Caki2 (cell line): ENCODE results near the gene SMYD3. TPM values are rescaled to one million over a fixed set of nuclear protein-coding genes. Genes with fewer than 3 reads are reported as not detected.

Source experiments
- DNase-seq: peaks from one replicate; pipeline ENCODE4 v3.0.0-alpha.2; 2015; ENCODE audit warnings: low read depth
- in situ Hi-C: cut with HindIII; loops from 2 replicates; pipeline ENCODE4 v1.10.0; 2016; ENCODE audit warnings: low sequenced_read_pairs, low pct_unique_long_range_greater_than_20kb, mixed read lengths
- total RNA-seq: library from RNA; depleted of rRNA; stranded (reverse); fragments of >200 nt; shearing (Covaris generic); gene quantifications from 2 replicates; pipeline ENCODE4 v1.2.3, GENCODE V29; 2014; ENCODE audit warnings: low replicate concordance

The SMYD3 gene
- total RNA-seq, 1 experiment from 2014 or later = 47.7 TPM

GRCh38 chr1:246279402-246279801 is 227.7 kb downstream of the SMYD3 start:
- in situ Hi-C loops = no loop called here
- no peak for DNase-seq

GRCh38 chr1:246278371-246278770 is 228.7 kb downstream of the SMYD3 start:
- in situ Hi-C loops = no loop called here
- no peak for DNase-seq

- in situ Hi-C loops = no loop called here
- DNase-seq = no peak
These were observed 232.0 kb downstream of the SMYD3 start for GRCh38 chr1:246275036-246275435.

GRCh38 chr1:246274186-246274585 is 232.9 kb downstream of the SMYD3 start:
- in situ Hi-C loops = no loop called here
- no peak for DNase-seq

GRCh38 chr1:246271516-246271915 is 235.6 kb downstream of the SMYD3 start:
- in situ Hi-C loops = no loop called here
- DNase-seq = no peak

GRCh38 chr1:246270236-246270635 is 236.8 kb downstream of the SMYD3 start:
- in situ Hi-C loops = no loop called here
- DNase-seq = no peak

GRCh38 chr1:246269466-246269865 is 237.6 kb downstream of the SMYD3 start:
- DNase-seq = no peak
- in situ Hi-C loops = no loop called here

GRCh38 chr1:246267896-246268295 is 239.2 kb downstream of the SMYD3 start:
- no peak for DNase-seq
- in situ Hi-C loops = no loop called here

GRCh38 chr1:246267426-246267825 is 239.7 kb downstream of the SMYD3 start:
- in situ Hi-C loops = no loop called here
- no peak for DNase-seq

- DNase-seq = no peak
- in situ Hi-C loops = no loop called here
These were observed 241.6 kb downstream of the SMYD3 start for GRCh38 chr1:246265481-246265880.

- in situ Hi-C loops = no loop called here
- no peak for DNase-seq
These were observed 244.8 kb downstream of the SMYD3 start for GRCh38 chr1:246262281-246262680.

- in situ Hi-C loops = no loop called here
- no peak for DNase-seq
These were observed 245.4 kb downstream of the SMYD3 start for GRCh38 chr1:246261639-246262038.

- in situ Hi-C loops = no loop called here
- no peak for DNase-seq
These were observed 248.8 kb downstream of the SMYD3 start for GRCh38 chr1:246258250-246258649.

GRCh38 chr1:246255773-246256172 is 251.3 kb downstream of the SMYD3 start:
- no peak for DNase-seq
- in situ Hi-C loops = no loop called here

- in situ Hi-C loops = no loop called here
- no peak for DNase-seq
These were observed 252.2 kb downstream of the SMYD3 start for GRCh38 chr1:246254854-246255253.

- DNase-seq = no peak
- in situ Hi-C loops = no loop called here
These were observed 260.6 kb downstream of the SMYD3 start for GRCh38 chr1:246246430-246246829.

GRCh38 chr1:246245541-246245940 is 261.5 kb downstream of the SMYD3 start:
- no peak for DNase-seq
- in situ Hi-C loops = no loop called here

- in situ Hi-C loops = no loop called here
These were observed 275.0 kb downstream of the SMYD3 start for GRCh38 chr1:246232126-246232525.

GRCh38 chr1:246226041-246226440 is 281.0 kb downstream of the SMYD3 start:
- no peak for DNase-seq
- in situ Hi-C loops = no loop called here

More at GRCh38 chr1:246232126-246232525, 275.0 kb downstream of the SMYD3 start:
- no peak for DNase-seq

- no peak for DNase-seq
- in situ Hi-C loops = no loop called here
These were observed 285.4 kb downstream of the SMYD3 start for GRCh38 chr1:246221485-246222255.
